Panc1 (cell line): ENCODE measurements around the gene RSU1. TPM values are rescaled to one million over a fixed set of nuclear protein-coding genes. Genes with fewer than 3 reads are reported as not detected.

Source experiments
- ATAC-seq: fragments of 200-7000 bp; cut with Tn5 transposase; 2 replicates; pipeline ENCODE4 v1.9.1; 2020; ENCODE audit warnings: mild to moderate bottlenecking, moderate library complexity
- BruUV-seq: library from RNA; stranded (reverse); fragments of 400-500 nt; replicated peaks from 2 replicates; lab custom pipeline; 2021; lab: Mats Ljungman, UMichigan
- CTCF ChIA-PET: fragments of 300-600 bp; sonication (Branson Sonifier 250); formaldehyde crosslinking; loops from one replicate; lab custom pipeline; 2022; ENCODE audit warnings: antibody characterized with exemption; lab: Charles Lee
- POLR2A ChIA-PET: fragments of 300-600 bp; sonication (Branson Sonifier 250); formaldehyde crosslinking; loops from one replicate; lab custom pipeline; 2022; ENCODE audit warnings: antibody characterized with exemption; lab: Charles Lee
- DNase-seq: peaks from one replicate; pipeline ENCODE4 v3.0.0-alpha.2; 2010; ENCODE audit warnings: low read depth, low spot score
- H3K27ac ChIP-seq: 2 replicates; pipeline ENCODE4 v1.5.1; 2011; ENCODE audit warnings: mild to moderate bottlenecking, low read length, inconsistent platforms
- H3K27me3 ChIP-seq: fragments of 200-500 bp; sonication (Bioruptor generic); 2 replicates; pipeline ENCODE4 v1.6.0; 2014; ENCODE audit warnings: low read length, inconsistent platforms; ENCODE audit not compliant: control insufficient read depth, insufficient read depth
- H3K36me3 ChIP-seq: fragments of 200-500 bp; sonication (Bioruptor generic); 2 replicates; pipeline ENCODE4 v1.5.1; 2014; ENCODE audit warnings: inconsistent platforms, mild to moderate bottlenecking, low read length, moderate library complexity; ENCODE audit not compliant: control insufficient read depth, insufficient read depth
- H3K4me1 ChIP-seq: 2 replicates; pipeline ENCODE4 v1.5.1; 2011; ENCODE audit warnings: inconsistent platforms, mild to moderate bottlenecking, low read length, moderate library complexity; ENCODE audit not compliant: control insufficient read depth, insufficient read depth
- H3K4me3 ChIP-seq, 2 experiments: 2 replicates each; pipeline ENCODE4 v1.5.1; 2011 to 2012; ENCODE audit warnings: low read depth in 2 of 2, low read length in 2 of 2, mild to moderate bottlenecking in 2 of 2, inconsistent platforms in 1 of 2, moderate library complexity in 1 of 2
- H3K9me3 ChIP-seq: fragments of 200-500 bp; sonication (Bioruptor generic); 2 replicates; pipeline ENCODE4 v1.5.1; 2014; ENCODE audit warnings: low read depth, mild to moderate bottlenecking, inconsistent platforms, low read length, moderate library complexity; ENCODE audit not compliant: control insufficient read depth, insufficient read depth
- CTCF ChIP-seq: fragments of 450-650 bp; IDR thresholded peaks from 2 replicates; pipeline ENCODE4 v1.5.1; 2017; ENCODE audit warnings: mild to moderate bottlenecking
- POLR2AphosphoS5 ChIP-seq: IDR thresholded peaks from 2 replicates; pipeline ENCODE4 v1.6.1; 2012; ENCODE audit warnings: mild to moderate bottlenecking, low read depth, low read length, moderate library complexity
- REST ChIP-seq, 2 experiments: IDR thresholded peaks; 2 replicates each; pipeline ENCODE4 v1.6.1; 2011 to 2012; ENCODE audit warnings: low read depth in 2 of 2, control low read depth in 1 of 2, low read length in 1 of 2, mild to moderate bottlenecking in 1 of 2, moderate library complexity in 1 of 2; ENCODE audit not compliant: insufficient read depth in 1 of 2
- SIN3A ChIP-seq: IDR thresholded peaks from 2 replicates; pipeline ENCODE4 v1.6.1; 2012; ENCODE audit warnings: low read depth, mild to moderate bottlenecking, low read length, moderate library complexity, borderline replicate concordance; ENCODE audit not compliant: insufficient read depth
- TCF7L2 ChIP-seq: IDR thresholded peaks from 2 replicates; pipeline ENCODE4 v1.6.1; 2011; ENCODE audit warnings: mild to moderate bottlenecking, low read depth, low read length, inconsistent platforms
- in situ Hi-C: cut with HindIII; loops from 2 replicates; pipeline ENCODE4 v1.10.0; 2016; ENCODE audit warnings: low sequenced_read_pairs, low pct_unique_long_range_greater_than_20kb
- intact Hi-C: fragments of 100-400 bp; cut with micrococcal nuclease; formaldehyde crosslinking; loops from one replicate; pipeline ENCODE4 v1.10.0; 2022; ENCODE audit not compliant: unreplicated experiment
- total RNA-seq: library from RNA; stranded (reverse); gene quantifications from one replicate; pipeline ENCODE4 v1.2.1, GENCODE V29; 2021; ENCODE audit not compliant: unreplicated experiment

RSU1 gene
- total RNA-seq, 1 experiment from 2014 or later = 55.6 TPM

GRCh38 chr10:16674147-16674703, 143.0 kb downstream of the RSU1 start:
- in situ Hi-C loops = no loop called here
- ChIA-PET CTCF (no interaction called here), POLR2A (interaction anchor here (0.6 kb wide), 1 partner anchor 17 kb away, joined by 4 read pairs; no protein-coding TSS in a partner anchor)
- no peaks in the 10 kb centered on the region for H3K4me1 ChIP-seq
- BruUV-seq = no TSS peak
- peak; percentile 5 for DNase-seq
- H3K4me3 ChIP-seq = no peak overlapping the region
- TF ChIP-seq TCF7L2 (no peak), SIN3A (no peak), POLR2AphosphoS5 (no peak), REST (IDR thresholded peaks at IDR 0.05; ENCODE audit: insufficient read depth in 1 of 2, low read depth in 2 of 2, low read length in 1 of 2) (no peak), CTCF (no peak; the same call in 1 of the 2 replicates)
- ATAC-seq = no peak
- H3K27me3 ChIP-seq = no peaks in the 10 kb centered on the region
- H3K36me3 ChIP-seq = no peaks in the 10 kb centered on the region
- no peak overlapping the region for H3K27ac ChIP-seq
- no peaks in the 10 kb centered on the region for H3K9me3 ChIP-seq
- intact Hi-C loops = no loop called here

- intact Hi-C loops (no loop called here), in situ Hi-C loops (no loop called here)
- H3K27me3 ChIP-seq = no peaks in the 10 kb centered on the region
- H3K36me3 ChIP-seq = no peaks in the 10 kb centered on the region
- H3K27ac ChIP-seq = no peak overlapping the region
- H3K4me3 ChIP-seq = no peak overlapping the region
- H3K4me1 ChIP-seq = no peaks in the 10 kb centered on the region
- BruUV-seq = no TSS peak
- DNase-seq (no peak), ATAC-seq (no peak)
- ChIA-PET CTCF (no interaction called here), POLR2A (no interaction called here)
- H3K9me3 ChIP-seq = no peaks in the 10 kb centered on the region
- TF ChIP-seq SIN3A (no peak), CTCF (no peak), POLR2AphosphoS5 (no peak), TCF7L2 (no peak), REST (IDR thresholded peaks at IDR 0.05; ENCODE audit: insufficient read depth in 1 of 2, low read depth in 2 of 2, low read length in 1 of 2) (no peak)
Measured at GRCh38 chr10:16673443-16673842, 143.8 kb downstream of the RSU1 start.
